Stimulated activated CD4-positive, alpha-beta T cell treated with anti-CD3 and anti-CD28 coated beads, Interleukin-1b, Interleukin-23, amount 100 ng/mL, for 4 hours (primary cell): ENCODE measurements around the gene GALNT10.

Experiments
- DNase-seq, 2 donors: peaks; one replicate each; pipeline ENCODE4 v3.0.0-alpha.2; 2020; ENCODE audit warnings: low read depth in 2 of 2

The GALNT10 gene

DNA sequence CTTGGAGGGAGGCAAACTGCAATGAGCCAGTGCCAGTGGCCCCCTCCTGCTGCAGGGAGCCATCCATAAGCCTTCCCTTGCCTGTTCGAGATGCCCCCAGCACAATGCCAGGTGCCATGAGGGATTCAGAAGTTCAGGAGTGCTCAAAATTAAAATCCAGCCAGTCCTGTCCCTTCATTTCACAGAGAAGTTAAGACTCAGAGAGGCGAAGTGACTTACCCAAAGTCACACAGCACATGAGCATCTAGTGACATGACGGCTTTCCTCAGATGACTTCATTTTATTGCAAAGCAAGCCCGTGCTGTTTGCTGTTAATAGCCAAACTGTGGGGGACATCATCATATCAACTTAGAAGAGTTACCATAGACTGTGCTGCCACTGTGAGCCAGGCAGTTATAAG, 185.9 kb downstream of the GALNT10 start:
- no peak for DNase-seq

DNA sequence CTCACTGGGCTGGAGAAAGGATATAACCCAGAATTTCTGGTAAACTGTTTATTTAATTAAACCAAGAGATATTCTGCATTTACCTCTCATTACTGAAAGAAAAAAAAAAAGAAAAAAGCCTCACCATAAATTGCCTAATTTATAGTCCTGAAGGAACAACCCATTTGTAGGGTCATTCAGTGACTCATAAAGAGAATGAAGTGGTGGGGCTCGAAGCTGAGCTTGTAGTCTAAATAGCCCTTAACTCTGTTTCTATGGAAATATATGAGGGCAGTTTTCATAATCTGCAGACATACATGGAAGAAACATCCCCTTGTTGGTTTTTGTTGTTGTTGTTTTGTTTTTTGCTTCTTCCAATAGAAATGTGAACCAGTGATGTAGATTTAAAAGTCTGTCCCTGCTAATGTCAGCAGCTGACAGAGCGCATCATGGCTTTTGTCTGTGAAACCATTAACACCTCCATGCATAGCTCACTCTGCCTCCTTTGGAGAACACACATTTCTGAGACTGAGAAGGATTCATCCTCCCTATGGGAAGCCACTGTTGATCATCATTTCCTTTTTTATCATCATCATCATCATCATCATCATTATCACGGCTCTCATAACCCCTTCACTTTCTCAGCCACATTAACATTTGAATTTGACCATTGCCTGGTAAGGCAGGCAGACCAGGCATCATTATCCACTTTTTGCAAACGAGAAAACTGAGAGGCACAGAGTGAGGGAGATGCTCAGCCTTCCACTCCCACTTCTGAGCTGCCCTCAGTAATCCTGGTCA, 187.4 kb downstream of the GALNT10 start:
- no peak for DNase-seq

DNA sequence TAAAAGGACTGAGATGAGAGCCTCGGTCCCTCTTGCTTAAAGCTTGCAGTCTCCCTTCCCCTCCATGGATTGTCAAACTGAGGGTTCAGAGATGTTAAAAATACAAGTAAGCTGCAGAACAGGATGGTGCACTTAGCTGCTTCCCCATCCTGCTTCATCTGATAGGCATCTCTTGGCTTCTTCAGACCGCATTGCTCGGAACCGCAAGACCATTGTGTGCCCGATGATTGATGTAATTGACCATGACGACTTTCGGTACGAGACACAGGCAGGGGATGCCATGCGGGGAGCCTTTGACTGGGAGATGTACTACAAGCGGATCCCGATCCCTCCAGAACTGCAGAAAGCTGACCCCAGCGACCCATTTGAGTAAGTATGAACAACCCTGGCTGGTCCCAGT, 189.7 kb downstream of the GALNT10 start:
- no peak for DNase-seq

DNA sequence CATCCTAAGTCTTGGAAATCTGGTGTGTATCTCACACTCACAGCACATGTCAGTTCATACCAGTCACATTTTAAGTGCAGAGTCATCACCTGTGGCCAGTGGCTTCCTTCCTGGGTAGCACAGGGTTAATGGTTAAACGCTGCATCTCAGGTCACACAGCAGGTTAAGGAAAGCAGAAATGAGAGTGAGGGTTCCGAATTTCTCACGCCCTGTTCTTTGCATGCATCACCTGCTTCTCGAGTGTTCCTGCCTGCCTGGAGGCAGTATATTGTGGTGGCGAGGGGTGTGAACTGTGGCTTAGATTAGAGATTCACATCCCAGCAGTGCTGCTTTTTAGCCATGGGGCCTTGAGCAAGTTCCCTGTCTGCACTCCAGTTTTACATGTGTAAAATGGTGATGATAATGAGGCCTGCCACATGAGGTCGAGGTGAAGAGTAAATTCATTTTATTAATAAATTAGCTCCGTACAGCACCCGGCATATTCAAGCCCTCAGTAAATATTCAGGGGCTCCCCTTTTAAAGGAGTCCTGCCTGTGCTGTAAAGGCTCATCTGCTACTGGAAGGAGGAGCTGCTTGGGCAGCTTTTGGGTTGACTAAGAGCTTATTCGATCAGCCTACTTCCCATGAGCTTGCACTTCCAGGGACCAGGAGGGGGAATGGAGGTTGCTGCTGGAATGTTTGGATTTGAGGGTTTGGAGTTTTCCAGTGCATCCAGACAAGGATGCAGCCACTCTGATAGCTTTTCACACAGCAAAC, 194.1 kb downstream of the GALNT10 start:
- no peak for DNase-seq

DNA sequence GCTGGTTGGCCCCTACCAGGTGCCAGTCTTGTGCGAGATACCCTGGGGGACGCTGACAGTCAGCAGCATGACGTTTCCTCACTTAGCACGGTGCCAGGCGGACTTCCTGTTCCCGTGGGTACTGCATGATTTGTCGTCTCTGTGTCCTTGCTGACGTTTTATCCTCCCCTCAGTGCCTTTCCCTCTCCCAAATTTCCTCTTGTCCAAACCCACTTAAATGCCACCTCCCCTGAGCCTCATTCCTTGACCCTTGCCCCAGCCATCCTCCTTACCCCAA, 194.6 kb downstream of the GALNT10 start:
- DNase-seq = no peak

DNA sequence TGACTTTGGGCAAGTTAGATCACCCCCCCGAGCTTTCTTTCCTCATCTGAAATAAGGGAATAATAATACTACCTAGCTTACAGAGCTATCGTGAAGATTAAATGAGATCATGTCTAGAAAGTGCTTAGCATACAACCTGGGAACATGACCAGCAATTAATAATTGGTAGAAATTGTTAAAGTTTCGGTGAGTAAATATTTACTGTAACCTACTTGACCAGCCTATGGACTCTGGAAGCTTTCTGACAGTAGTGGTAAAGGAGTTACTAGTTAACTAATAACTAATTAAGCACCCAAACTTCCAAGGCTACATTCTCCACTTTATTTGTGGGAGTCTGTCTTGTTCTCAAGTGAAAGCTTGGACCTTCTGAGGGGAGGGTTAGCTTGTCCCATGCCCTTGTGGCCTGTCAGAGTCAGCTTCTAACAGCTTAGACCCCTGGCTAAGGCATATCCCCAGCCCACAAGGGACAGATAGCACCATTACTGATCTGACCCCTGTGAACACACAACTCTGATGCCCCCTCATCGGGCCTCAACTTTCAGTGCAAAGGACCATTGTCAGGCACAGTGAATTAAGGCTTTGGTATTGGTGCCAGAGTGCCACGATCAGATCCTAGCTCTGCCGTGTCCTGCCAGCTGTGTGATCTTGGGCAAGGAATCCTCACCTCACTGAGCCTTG, 196.6 kb downstream of the GALNT10 start:
- no peak for DNase-seq

DNA sequence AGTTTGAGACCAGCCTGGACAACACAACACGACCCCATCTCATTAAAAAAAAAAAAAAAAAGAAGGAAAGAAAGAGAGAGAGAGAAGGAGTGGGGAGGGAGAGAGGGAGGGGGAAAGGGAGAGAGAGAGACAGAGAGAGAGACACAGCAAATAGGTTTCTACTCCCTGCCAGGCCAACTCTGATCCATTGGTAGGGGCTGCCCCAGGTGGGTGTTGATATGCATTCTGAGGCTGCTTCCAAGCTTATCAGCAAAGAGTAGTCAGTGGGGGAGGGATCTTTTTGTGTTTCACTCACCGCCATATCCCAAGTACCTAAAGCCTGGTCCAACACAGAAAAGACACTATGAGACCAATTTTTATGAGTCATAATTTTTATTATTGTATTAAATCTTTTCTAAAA, 198.3 kb downstream of the GALNT10 start:
- no peak for DNase-seq

DNA sequence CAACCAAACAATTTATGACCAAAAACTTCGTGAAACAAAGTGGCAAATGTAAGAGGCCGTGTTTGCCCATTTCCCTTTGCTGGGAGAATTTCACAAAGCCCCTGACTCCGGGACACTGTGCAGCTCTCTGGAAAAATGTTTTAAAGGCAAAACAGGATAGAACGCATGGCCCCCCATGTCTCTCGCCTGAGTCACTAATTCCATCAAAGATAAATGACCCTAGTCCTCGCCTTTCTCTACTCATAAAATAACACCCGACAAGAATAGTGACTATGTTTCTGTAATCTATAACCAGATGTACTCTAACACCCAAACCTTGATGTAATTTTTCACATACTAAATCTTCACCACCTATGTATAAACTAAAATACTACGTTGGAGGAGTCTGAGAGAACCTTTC, 199.6 kb downstream of the GALNT10 start:
- DNase-seq = no peak

DNA sequence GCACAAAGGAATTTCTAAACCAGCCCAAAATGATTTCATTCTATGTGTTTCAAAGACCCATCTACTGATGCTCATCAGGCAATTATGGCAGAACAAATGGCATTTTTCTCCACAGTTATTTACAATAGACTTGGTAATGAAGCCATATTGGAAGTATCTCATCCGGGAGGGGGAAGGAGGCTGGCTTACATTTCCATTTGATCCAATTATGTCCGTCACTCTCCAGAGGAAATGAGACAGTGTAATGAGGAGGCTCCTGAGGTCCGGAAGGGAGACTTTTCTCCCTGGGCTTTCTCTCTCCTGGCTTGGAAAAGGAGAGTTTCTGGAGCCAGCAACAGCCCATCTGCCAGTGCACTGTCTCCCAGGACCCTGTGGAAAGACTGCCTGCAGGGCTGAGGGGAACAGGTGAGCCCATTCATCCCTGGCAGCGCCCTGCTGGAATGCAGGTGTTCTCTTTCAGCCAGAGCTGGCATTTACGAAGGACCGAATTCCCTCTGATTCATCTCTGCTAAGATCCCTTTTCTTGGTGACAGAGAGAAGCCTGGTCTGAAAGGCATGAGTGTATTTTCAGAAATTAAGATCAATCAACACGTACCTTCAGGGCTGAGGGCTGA, 200.3 kb downstream of the GALNT10 start:
- no peak for DNase-seq

DNA sequence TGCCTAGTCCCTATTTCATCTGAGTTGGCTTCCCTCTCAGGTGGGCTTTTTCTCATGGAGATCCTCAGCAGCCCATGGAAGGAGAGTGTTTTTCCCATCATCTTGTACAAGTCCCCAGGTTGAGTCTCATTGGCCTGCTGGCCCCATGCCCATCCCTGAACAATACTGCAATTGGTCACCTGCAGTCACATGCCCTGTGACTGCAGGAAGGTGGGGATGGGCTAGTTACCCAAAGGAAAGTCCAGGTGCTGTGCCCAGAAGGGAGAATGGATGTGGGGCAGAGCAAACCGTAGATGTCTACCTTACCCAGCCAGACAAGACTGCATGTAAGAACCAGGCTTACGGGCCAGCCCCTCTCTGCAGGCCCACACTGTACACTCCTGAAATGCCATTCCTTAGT, 201.3 kb downstream of the GALNT10 start:
- DNase-seq = no peak

DNA sequence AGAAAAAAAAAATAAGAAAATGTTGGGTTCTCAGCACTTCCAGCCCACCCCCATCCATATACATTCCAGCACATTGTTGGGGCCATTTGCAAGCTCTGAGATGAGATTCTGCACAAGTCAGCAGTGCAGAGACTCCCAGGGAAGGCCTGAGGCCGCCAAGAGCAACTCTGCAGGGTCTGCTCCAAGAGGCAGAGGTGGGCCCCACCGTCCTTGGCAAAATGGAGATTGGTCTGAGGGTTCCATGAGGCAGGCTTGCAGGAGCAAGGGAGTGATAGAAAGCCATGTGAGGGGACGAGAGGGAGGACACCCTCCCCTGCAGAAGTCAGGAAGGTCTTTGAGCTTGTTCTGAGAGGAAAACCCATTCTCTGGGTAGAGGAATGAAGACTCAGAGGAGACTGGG, 203.3 kb downstream of the GALNT10 start:
- no peak for DNase-seq

DNA sequence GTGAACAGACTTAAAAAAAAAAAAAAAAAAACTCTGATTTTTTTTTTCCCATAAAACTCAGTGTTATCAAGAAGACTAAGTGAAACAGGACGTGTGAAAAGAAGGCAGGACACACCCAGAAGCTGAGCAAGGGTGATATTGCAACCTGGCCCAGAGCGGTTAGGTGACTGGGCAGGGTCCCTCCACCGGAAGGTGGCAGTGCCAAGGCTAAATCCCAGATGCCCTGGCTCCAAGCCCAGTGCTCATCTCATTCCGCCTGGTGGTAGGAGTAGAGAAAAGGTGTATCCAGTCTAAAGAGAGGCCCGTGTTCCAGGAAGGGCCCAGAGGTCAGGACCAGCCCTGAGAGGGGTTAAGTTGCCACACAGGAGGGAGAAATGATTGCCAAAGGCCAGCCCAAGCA, 203.8 kb downstream of the GALNT10 start:
- DNase-seq = no peak

DNA sequence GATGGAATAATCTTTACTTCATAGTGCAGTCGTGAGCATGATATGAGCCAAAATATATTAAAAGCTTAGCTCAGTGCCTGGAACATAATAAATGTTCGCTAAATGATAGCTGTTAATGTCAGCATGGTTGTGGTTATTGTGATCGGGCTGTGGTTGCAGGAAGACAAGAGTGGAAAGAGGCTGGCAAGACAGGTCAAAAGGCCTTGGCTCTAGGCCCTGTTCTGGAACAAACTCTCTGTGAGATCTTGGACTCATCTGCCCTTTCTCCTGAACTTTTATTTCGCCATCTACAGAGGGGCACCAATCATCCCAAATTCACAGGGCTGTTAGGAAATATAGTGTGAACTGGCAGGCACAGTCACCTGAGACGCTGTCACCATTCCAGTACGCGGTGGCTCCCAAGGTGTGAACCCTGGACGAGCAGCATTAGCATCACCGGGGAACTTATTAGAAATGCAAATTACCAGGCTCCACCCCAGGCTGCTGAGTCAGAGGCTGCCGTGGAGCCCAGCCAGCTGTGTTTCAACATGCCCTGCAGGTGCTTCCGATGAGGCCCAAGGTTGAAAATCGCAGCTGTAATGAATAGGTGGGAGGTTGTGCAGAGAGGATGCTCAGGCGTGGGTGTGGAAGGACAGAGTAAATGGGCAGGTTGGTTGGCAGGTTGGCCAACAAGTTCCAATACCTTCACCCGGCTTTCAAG, 205.0 kb downstream of the GALNT10 start:
- no peak for DNase-seq

DNA sequence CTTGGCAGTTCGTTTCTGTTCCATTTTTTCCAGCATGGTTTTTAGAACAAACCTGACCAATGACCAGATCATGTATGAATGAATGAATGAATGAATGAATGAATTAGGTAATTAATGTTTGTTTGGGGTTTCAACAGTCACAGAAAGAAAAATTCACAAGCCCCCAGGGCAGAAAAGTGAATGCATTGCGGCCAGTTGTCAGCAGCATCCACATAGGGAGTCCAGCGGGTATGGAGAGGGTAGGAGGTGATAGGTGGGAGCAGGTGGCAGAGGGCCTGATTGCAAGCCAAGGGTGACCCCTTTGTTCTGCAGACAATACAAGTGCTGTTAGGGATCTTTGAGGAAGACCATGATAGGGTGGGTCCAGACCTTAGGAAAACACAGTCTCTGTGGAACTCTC, 205.6 kb downstream of the GALNT10 start:
- no peak for DNase-seq

DNA sequence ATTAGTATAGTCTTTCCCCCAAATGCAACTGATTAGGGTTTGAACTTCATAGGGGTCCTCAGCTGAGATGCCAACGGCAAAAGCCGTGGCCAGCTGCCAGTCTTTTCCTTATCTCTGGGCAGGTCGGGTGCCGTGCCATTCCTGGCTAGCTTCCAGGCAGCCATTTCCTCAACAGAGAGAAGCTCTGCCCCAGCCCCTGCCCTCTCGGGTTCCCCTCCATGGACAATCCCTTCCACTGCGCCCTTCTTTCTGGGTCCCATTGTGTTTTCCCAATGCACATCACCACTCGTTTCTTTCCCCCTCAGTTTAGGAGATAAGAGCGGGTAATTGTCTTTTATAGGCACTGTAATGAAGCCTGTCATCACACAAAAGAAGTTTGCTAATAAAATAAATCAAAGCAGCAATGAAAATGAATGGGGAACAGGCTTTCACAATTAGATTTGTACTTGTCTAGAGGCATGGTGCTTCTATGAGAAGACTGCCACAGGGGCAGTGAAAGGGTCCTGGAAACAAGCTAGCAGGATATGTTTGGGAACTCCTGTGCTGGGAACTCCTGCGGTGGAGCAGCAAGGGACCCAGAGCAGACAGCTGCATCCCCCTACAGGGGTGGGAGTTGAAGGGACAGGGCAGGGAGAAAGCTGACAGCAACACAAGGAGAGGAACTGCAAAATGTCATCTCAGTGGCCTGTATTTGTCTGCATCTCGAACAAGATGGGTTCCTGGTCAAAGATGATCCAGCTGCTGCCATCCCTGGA, 207.3 kb downstream of the GALNT10 start:
- no peak for DNase-seq

DNA sequence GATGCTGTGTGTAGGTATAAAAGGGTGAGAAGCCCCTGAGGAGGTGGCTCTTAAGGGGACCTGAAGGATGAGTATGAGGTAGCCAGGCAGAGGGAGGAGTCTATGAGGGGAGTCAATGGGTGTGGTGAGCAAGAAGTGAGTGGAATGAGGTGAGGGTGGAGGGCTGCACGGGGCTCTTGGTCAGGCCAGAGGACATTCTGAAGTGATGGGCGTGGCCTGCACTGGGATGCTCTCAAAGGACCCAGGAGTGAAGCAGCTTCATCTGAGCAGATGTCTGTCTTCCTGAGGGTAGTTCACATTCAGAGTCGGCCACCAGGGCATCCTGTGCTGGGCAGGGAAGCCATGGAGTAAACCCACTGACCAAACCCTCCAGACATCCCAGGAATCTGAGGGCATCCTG, 210.1 kb downstream of the GALNT10 start:
- no peak for DNase-seq

DNA sequence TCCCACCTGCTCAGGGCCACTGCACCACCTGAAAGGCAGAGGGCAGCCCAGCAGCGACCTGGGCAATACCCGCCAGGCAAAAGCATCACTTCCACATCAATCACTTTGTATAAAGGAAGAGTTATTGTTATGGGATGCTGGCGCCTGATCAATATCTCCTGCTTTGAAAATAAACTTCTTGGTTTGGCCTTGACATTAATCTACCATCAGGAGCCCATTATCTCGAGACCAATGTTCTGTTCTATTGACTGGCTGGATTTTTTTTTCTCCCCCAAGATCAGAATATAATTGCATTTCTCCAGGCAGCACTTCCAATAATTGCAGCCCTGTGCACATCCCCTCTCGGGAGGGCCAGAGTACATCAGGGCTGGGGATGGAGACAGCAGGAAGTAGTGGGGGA, 210.8 kb downstream of the GALNT10 start:
- no peak for DNase-seq

DNA sequence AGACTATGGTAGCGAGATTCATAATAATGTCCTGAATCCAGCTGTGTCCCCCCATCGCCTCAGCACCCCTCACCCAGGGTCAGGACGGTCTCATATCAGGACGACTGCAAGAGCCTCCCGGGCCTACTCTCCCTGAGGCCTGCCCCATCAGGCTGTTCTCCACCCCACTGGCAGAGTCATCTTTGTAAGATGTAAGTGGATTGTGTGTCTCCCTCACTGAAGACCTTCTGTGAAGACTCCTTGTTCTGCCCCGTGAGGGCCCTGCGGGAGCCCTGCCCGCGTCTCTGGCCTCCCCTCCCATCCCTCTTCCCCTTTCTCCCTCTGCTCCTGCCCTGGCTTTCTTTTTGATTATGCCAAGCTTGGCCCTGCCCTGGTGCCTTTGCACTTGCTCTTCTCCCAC, 211.4 kb downstream of the GALNT10 start:
- no peak for DNase-seq

DNA sequence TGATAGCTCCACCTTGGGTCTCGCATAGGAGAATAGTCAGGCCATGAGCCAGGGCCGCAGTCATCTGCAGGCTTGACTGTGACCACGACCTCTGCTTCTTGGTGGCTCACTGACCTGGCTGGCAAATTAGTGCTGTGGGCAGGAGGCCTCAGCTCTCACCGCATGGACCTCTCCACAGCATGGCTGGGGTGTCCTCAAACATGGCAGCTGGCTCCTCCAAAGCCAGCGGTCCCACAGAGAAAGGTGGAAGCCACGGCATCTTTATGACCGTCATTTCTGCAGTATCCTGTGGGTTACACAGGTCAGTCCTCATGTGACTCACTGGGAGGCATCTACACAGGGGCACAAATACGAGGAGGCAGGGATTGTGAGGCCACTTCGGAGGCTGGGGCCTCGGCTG, 212.1 kb downstream of the GALNT10 start:
- no peak for DNase-seq

DNA sequence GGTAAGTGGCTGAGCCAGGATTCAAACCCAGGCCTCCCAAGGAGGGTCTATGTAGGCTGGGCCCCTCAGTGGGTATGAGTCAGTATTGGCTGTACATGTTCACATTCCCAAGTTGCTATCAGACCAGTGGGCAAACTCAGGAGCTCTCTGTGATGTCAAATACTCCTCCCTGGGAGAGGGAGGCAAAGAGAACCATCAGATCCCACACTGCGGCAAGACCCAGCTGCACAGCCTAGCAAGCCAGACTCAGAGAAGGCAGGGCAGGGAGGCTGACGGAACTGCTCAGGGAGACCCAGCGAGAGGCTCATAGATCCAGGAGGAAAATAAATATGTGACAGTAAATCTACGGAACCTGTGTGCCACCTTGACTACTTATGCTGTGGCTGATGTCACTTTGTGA, 212.7 kb downstream of the GALNT10 start:
- DNase-seq = no peak

DNA sequence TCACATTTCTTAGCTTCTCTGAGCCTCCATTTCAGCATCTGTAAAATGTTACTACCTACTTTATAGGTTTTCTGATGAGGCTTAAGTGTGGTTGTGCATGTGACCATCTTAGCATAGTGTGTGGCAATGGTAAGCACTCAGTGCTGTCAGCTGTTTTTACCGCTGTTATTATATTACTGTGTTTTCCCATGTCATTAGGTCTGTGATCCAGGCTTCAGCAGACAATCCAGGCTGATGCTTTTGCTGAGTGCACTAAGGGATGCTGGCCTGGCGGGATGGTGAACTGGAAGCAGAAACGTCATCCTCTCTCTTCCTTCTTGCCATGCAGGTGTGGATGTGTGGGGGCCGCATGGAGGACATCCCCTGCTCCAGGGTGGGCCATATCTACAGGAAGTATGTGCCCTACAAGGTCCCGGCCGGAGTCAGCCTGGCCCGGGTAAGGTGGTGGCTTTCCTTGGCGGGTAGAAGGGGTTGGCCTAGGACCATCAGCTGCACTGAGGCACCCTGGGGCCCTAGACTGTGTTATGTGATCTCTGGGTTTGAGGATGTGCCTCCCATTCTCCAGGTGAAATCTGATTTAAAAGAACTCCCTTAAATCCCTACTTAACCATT, 213.3 kb downstream of the GALNT10 start:
- DNase-seq = no peak
